SU-DHL-6 (cell line): ENCODE measurements around the gene ZDHHC16.

Source experiments
- H2AFZ ChIP-seq: fragments of 200-600 bp; sonication (generic); 2 replicates; pipeline ENCODE4 v1.6.1; 2014; ENCODE audit warnings: low read depth, mild to moderate bottlenecking, moderate library complexity, mixed read lengths, antibody characterized with exemption, low read length; ENCODE audit not compliant: severe bottlenecking
- H3F3A ChIP-seq: fragments of 200-600 bp; shearing (Covaris generic); 2 replicates; pipeline ENCODE4 v1.6.0; 2016; ENCODE audit warnings: antibody characterized with exemption, mild to moderate bottlenecking; ENCODE audit not compliant: insufficient read depth
- H3K27ac ChIP-seq: fragments of 200-600 bp; sonication (generic); 2 replicates; pipeline ENCODE4 v1.5.1; 2016; ENCODE audit warnings: low read depth, mild to moderate bottlenecking, low read length, moderate library complexity, mixed read lengths
- H3K27me3 ChIP-seq: fragments of 200-600 bp; sonication (generic), shearing (Covaris generic); 2 replicates; pipeline ENCODE4 v1.6.0; 2014; ENCODE audit warnings: mild to moderate bottlenecking, low read length
- H3K36me3 ChIP-seq: fragments of 200-600 bp; sonication (generic); 2 replicates; pipeline ENCODE4 v1.6.1; 2014; ENCODE audit warnings: mild to moderate bottlenecking, low read length, mixed read lengths
- H3K4me2 ChIP-seq: fragments of 300-600, 200-600 bp; shearing (Covaris generic), sonication (generic); 2 replicates; pipeline ENCODE4 v1.6.0; 2014; ENCODE audit warnings: low read length, low read depth, mild to moderate bottlenecking; ENCODE audit not compliant: poor library complexity, severe bottlenecking
- H3K4me3 ChIP-seq: fragments of 200-600 bp; sonication (generic); 2 replicates; pipeline ENCODE4 v1.5.1; 2014; ENCODE audit warnings: antibody characterized with exemption, low read length, mild to moderate bottlenecking, mixed read lengths; ENCODE audit not compliant: insufficient read depth, poor library complexity, severe bottlenecking
- H3K79me2 ChIP-seq: fragments of 200-600 bp; sonication (generic); 2 replicates; pipeline ENCODE4 v1.6.1; 2014; ENCODE audit warnings: mild to moderate bottlenecking, low read length, moderate library complexity; ENCODE audit not compliant: insufficient read depth
- H3K9ac ChIP-seq: fragments of 200-600 bp; sonication (generic); 2 replicates; pipeline ENCODE4 v1.7.0; 2014; ENCODE audit warnings: mild to moderate bottlenecking, low read length
- H3K9me2 ChIP-seq: fragments of 200-600 bp; sonication (generic); replicated peaks from 2 replicates; pipeline ENCODE4 v1.6.1; 2014; ENCODE audit warnings: low read length; ENCODE audit not compliant: insufficient read depth
- H3K9me3 ChIP-seq: fragments of 200-600 bp; sonication (generic); 2 replicates; pipeline ENCODE4 v1.6.1; 2014; ENCODE audit warnings: low read length, mixed read lengths; ENCODE audit not compliant: insufficient read depth
- H4K20me1 ChIP-seq: fragments of 200-600 bp; sonication (generic); 2 replicates; pipeline ENCODE4 v1.6.1; 2014; ENCODE audit warnings: low read depth, mild to moderate bottlenecking, antibody characterized with exemption, low read length, moderate library complexity, mixed read lengths
- EZH2phosphoT487 ChIP-seq: fragments of 200-600 bp; sonication (generic), shearing (Covaris generic); conservative IDR thresholded peaks from 2 replicates; pipeline ENCODE4 v1.6.1; 2018; ENCODE audit warnings: mild to moderate bottlenecking, antibody characterized with exemption, low read length, moderate library complexity, mixed read lengths
- TF ChIP-seq, protein P1 (sequence below): fragments of 200-600 bp; sonication (generic); IDR thresholded peaks from one replicate; pipeline ENCODE4 v1.5.1; 2017; ENCODE audit warnings: antibody characterized with exemption, mild to moderate bottlenecking, low read length, moderate library complexity; ENCODE audit not compliant: insufficient read depth, poor library complexity, severe bottlenecking

The ZDHHC16 gene

DNA sequence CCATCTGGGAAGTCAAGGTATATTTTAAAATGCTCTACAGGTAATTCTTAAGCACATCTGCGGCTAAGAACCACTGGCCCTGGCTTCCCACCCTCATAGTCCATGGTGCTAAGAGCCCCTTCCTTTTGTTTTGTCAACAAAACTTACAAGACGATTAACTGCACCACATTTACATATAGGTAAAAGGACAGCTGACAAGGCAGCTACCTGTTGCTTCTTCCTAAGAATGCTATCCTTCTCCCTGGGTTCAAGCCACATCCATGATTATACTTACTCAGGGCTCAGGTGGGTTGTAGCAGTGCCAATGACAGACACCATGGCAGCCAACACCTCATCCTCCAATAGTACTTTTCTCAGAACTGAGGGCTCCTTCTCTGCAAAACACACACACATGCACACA, 16.3 kb downstream of the ZDHHC16 start:
- H4K20me1 ChIP-seq, result no peaks in the 10 kb centered on the region
- H3F3A ChIP-seq, result peaks cover 10% of the 10 kb centered on the region; the same call in 1 of the 2 replicates
- no peaks in the 10 kb centered on the region for H3K79me2 ChIP-seq
- H3K9ac ChIP-seq, result no peak overlapping the region
- H3K9me2 ChIP-seq, result no peaks in the 10 kb centered on the region
- H3K27me3 ChIP-seq, result no peaks in the 10 kb centered on the region
- H3K9me3 ChIP-seq, result no peaks in the 10 kb centered on the region
- TF ChIP-seq, protein P1, sequence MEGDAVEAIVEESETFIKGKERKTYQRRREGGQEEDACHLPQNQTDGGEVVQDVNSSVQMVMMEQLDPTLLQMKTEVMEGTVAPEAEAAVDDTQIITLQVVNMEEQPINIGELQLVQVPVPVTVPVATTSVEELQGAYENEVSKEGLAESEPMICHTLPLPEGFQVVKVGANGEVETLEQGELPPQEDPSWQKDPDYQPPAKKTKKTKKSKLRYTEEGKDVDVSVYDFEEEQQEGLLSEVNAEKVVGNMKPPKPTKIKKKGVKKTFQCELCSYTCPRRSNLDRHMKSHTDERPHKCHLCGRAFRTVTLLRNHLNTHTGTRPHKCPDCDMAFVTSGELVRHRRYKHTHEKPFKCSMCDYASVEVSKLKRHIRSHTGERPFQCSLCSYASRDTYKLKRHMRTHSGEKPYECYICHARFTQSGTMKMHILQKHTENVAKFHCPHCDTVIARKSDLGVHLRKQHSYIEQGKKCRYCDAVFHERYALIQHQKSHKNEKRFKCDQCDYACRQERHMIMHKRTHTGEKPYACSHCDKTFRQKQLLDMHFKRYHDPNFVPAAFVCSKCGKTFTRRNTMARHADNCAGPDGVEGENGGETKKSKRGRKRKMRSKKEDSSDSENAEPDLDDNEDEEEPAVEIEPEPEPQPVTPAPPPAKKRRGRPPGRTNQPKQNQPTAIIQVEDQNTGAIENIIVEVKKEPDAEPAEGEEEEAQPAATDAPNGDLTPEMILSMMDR, result no peak
- no peak for TF ChIP-seq EZH2phosphoT487
- H2AFZ ChIP-seq, result no peak overlapping the region
- no peak overlapping the region for H3K4me2 ChIP-seq
- no peak overlapping the region for H3K27ac ChIP-seq
- no peak overlapping the region for H3K4me3 ChIP-seq
- H3K36me3 ChIP-seq, result peaks cover 23% of the 10 kb centered on the region; the same call in 1 of the 2 replicates

DNA sequence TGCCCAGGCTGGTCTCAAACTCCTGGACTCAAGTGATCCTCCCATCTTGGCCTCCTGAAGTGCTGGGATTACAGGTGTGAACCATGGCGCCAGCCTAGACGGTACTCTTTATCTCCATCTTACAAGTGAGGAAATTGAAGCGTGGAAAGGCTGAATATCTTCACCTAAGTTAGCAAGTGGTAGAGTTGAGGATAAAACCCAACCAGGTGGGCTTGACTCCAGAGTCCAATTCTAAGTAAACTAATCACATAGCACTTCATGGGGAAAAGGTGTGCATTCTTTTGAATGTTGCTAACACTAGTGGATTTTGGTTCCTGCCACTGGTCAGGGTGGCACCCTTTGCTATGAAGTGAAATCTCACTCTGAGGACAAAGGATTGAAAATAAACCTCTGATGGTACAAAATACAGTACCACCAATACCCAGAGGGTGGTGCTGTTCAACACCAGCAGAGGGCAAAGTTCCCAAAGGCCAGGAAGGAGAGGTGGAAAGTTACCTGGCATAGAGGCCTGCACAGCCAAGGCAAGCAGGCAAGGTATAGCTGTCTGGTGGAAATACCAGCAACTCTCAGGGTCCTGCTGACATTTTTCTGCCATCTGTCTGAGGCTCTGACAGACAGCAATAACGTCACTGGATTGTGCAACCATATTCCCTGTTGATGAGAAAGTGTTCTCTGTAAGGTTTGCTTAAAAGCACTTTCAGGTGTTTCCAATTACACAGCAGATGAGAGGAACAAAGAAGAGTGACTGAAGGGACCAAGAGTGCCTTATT, 17.6 kb downstream of the ZDHHC16 start:
- no peaks in the 10 kb centered on the region for H3K9me2 ChIP-seq
- no peaks in the 10 kb centered on the region for H4K20me1 ChIP-seq
- no peaks in the 10 kb centered on the region for H3K79me2 ChIP-seq
- no peaks in the 10 kb centered on the region for H3K27me3 ChIP-seq
- H3K4me3 ChIP-seq, result no peak overlapping the region
- no peak overlapping the region for H3K9ac ChIP-seq
- no peak overlapping the region for H2AFZ ChIP-seq
- no peak overlapping the region for H3K27ac ChIP-seq
- no peaks in the 10 kb centered on the region for H3K9me3 ChIP-seq
- H3F3A ChIP-seq, result peaks cover 10% of the 10 kb centered on the region; the same call in 1 of the 2 replicates
- H3K36me3 ChIP-seq, result peaks cover 20% of the 10 kb centered on the region; the same call in 1 of the 2 replicates
- H3K4me2 ChIP-seq, result no peak overlapping the region
- TF ChIP-seq EZH2phosphoT487, result no peak
- TF ChIP-seq, protein P1, result peak; percentile 86

DNA sequence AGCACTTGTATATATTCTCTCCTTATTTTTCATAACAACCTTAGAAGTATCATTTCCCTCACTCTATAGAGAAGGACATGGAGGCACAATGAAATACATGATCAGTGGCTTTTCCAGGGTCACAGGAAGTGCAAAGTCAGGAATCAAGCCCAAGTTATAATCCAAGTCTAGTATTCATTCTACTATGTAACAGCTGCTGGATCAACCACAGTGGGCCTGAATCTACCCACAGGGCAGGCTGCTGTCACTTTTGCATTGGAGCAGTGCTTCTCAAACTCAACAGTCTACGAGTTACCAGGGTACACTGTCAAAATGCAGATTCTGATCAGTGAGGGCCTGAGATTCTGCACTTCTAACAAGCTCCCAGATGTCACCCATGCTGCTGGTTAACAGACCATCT, 18.3 kb downstream of the ZDHHC16 start:
- no peak overlapping the region for H3K9ac ChIP-seq
- no peak overlapping the region for H2AFZ ChIP-seq
- no peaks in the 10 kb centered on the region for H3K79me2 ChIP-seq
- H3K27me3 ChIP-seq, result no peaks in the 10 kb centered on the region
- H3K27ac ChIP-seq, result no peak overlapping the region
- H3K4me3 ChIP-seq, result no peak overlapping the region
- peaks cover 10% of the 10 kb centered on the region; the same call in 1 of the 2 replicates for H3F3A ChIP-seq
- H3K9me3 ChIP-seq, result no peaks in the 10 kb centered on the region
- H3K4me2 ChIP-seq, result no peak overlapping the region
- H3K9me2 ChIP-seq, result no peaks in the 10 kb centered on the region
- TF ChIP-seq, protein P1, result no peak
- TF ChIP-seq EZH2phosphoT487, result no peak
- no peaks in the 10 kb centered on the region for H4K20me1 ChIP-seq
- H3K36me3 ChIP-seq, result peaks cover 16% of the 10 kb centered on the region; the same call in 1 of the 2 replicates
